Activated gamma-delta T cell (primary cell): ENCODE measurements around the gene MTURN.

Source experiments
- DNase-seq: peaks from one replicate; lab custom pipeline; 2025; lab: John Stamatoyannopoulos, UW

Gene MTURN

GRCh38 chr7:30162622-30163124 lies 27.9 kb downstream of the MTURN start:
- DNase-seq: no peak

GRCh38 chr7:30163231-30163894 lies 28.6 kb downstream of the MTURN start:
- DNase-seq: peak; percentile 18

DNA sequence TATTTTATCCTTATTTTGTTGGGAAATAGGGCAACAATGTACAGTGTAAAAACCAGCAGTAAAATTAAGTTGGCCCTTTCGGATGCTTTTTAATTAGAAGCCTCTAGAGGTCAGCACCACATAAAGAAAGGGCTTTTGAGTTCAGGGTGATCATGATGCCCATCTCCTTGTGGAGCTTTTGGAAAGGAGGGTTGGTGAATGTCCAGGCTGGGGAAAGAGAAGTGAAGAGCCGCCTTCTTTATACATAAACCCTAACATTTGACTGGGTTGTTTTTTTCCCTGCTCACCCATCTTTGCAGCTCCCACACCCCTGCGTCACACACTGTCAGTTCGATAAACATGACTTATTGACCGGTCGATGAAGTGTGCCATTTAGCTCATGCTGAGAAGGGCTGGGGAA lies 29.8 kb downstream of the MTURN start:
- no peak for DNase-seq

DNA sequence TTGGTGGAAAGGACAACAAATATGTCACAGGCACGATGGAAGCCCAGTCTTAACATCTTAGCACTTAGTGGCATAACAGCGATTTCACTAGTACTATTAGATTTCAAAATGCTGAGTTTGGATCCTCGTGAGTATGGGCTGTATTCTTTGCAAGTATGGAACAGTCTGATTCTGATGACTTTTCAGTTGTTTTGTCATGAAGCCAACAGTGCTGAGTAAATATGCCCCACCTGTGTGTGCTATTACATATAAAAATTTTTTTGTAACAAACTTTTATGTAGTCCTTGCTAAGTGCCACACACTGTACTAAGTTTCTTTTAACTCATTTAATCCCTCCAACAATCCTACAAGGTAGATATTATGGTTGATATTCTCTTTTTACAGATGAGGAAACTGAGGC lies 30.8 kb downstream of the MTURN start:
- DNase-seq: no peak

GRCh38 chr7:30166155-30166840 lies 31.5 kb downstream of the MTURN start:
- DNase-seq: no peak

DNA sequence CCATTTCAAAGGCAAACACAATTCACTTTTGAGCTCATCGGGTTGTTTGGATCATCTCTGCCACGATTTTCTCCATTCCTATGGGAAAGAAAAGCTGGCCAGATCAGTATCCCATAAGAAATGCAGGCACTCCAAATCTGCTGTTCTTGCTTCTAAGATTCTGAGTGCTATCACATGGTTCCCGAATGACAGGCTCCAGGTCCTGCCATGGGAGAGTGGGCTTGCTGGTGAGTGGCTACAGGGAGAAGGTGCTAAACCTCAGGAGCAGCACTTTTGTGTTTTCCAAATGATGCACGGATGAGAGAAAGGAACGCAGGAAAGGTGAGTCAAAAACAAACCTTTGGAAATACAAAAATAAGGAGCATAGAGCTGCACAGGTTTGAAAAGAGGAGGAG lies 32.1 kb downstream of the MTURN start:
- no peak for DNase-seq

DNA sequence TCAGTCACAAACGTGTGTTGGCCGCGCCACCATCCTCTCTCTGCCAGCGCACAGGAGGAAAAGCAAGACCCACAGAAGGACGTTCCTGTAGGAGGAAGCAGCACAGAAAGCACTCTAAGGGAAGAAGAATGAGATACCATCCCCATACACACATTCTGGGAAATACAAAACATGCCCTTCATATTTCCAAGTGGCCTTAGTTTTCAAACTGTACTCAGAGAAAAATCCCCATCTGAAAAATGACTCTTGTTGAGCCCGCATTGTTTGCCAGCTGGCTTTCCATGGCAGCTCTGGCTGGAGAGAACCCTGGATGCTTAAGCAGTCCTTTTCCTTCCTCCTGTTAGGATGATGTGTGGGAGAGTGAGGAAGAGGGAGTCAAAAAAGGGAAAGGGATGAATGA lies 33.1 kb downstream of the MTURN start:
- DNase-seq: no peak

DNA sequence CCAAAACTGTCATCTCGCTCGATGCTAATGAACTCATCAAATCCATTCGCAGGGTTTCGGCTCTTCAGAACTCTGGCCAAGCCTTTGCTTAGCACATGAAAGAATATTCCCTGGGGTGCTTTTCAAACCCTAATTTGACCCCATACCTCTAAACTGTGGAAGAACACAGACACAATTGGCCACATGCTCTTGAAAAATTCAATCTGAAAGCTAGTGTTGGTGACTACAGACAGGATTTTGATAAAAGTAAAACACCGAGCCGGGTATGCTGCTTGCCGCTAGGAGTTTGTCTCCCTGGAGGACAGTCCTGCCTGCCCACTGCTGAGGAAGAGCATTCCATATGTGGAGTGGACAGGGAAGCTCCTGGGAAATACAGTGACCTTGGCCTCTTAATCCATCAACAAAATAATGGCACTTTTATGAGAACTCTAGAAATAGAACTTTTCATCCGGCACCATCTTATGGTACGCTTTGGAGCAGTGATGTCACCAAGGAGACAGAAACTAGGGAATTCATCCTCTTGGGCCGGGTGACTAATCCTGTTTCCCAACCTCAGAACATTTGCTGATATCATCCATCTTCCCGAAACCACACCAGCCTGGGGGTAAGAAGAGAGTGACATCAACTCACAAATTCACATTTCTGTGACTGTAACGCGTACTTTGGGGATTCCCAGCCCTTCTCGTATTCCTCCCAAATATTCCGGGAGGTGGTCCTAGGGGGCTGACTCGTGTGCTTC lies 34.2 kb downstream of the MTURN start:
- no peak for DNase-seq

DNA sequence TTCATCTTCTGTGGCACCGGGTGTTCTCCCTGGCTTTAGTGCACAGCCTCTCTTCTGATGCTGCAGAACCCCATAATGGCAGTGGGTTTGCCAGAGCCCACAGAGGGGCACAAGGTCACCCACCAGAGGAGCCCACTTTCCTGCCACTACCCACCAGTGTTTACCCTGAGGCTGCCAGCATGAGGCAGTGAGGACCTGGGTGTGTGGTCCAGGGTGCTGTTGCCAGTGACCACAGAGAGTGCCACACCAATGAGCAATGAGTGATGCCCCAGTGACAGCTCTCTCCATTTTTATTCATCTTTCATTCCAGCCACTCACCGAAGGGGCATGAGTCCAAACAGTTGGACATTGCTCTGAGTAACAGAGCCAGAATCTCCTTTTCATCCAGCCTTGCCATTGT lies 34.8 kb downstream of the MTURN start:
- no peak for DNase-seq

GRCh38 chr7:30170476-30171205 lies 35.9 kb downstream of the MTURN start:
- no peak for DNase-seq

DNA sequence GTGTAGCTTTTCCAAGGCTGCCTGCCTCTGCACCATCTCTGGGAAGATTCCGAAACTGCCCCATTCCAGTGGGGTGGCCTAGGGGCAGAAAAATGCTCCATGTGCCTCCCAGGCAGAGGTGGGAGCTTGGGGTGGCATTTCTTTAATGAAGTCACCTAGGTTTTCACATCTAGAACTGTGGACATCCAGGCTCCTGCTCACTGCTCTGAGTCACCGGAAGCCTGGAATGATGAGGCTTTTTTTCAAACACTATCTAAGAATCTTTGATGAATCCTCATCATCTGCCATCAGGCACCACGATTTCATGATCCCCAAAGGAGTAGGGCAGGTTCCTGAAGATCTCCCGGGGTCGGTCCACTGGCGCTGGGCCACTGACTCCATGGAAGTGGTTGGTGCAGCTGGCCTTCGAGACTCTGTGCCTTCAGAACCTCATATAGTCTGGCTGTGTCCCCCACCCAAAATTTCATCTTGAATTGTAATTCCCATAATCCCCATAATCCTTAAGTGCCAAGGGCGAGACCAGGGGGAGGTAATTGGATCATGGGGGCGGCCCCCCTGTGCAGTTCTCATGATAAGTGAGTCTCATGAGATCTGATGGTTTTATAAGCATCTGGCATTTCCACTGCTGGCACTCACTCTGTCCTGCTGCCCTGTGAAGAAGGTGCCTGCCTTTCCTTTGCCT lies 37.1 kb downstream of the MTURN start:
- DNase-seq: no peak

GRCh38 chr7:30172451-30172850 lies 37.7 kb downstream of the MTURN start:
- no peak for DNase-seq

GRCh38 chr7:30173058-30173897 lies 38.5 kb downstream of the MTURN start:
- DNase-seq: no peak

DNA sequence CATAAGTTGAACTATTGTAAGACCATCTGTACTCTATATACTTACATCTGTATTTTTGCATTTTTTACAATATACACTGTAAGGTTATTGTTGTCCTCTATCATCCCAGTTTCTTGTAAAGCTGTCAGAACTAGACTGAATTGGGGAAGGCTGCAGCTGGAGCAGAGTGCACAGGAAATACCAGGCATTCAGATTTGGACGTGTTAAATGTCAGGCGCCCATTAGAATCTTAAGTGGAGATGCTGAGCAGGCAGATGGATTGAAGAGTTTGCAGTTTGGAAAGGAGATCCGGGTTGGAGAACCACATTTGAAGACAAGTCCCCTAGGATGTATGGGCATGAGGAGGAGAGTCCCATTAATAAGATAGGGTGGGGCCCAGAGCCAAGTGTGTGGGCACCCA lies 40.4 kb downstream of the MTURN start:
- DNase-seq: no peak

DNA sequence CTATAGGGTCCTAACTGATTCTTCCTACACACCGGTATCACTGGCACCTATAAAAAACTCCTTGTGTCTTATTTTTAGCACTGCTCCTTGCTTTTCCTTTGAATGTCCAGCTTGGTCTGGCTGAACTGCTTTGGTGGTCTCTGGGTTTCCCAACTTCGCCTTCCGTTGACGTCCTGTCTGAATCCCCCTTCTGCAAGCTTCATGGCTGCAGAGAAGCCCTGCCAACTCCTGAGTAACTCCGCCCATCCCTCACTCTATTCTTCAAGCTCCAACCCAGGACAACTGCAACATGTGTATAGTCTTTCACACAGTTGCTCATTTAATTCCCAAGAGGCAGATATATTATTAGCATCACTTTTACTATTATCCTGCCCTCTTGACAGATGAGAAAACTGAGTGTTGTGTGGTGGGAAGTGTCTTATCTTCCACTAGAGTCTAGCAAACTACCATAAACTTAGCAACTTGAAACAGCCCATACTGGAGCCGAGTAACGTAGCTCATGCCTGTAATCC lies 40.9 kb downstream of the MTURN start:
- no peak for DNase-seq

GRCh38 chr7:30176463-30177109 lies 41.8 kb downstream of the MTURN start:
- DNase-seq: no peak

DNA sequence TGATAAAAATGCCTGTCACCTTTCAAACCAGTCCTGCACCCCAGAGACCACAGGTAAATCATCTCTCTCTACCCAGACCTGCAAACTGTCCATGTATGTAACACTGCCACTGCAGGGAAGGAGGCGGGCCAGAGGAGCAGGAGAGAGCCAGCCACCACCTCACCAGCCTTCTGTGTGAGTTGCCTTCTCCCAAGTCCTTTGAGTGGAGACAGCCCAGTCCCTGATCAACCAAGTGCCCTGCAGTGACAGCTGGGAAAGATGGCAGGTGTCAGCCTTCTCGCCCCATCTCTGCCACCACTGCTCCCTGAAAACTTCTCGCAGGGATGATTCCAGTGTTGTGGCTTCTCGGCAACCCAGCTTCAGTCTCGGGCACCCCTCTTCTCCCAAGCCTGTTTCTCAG lies 42.4 kb downstream of the MTURN start:
- DNase-seq: no peak

DNA sequence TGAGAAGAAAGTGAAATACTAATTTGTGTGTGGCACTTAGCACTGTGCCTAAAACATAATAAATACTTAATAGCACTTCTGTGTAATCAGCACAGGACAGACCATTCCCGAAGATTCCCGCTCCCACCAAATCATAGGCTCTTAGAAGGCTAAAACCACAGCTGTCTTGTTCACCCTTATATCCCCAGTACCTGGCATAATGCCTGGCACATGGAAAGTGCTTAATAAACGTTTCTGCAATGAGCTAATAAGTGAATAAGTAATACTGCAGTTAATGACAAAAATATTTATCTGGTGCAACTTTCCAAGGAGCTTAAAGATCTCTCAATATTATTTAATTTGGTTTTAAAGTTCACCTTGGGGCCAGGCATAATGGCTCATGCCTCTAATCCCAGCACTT lies 43.2 kb downstream of the MTURN start:
- no peak for DNase-seq

GRCh38 chr7:30178748-30179436 lies 44.1 kb downstream of the MTURN start:
- no peak for DNase-seq
